ENCODE data around the gene SEMA3C.

GRCh38 chr7:80937336-80937735 lies 18.5 kb upstream of the SEMA3C start:
- TF ChIP-seq CTCF (IDR thresholded peaks at IDR 0.05; ENCODE audit: poor library complexity, severe bottlenecking): no peak
- no peak for TF ChIP-seq EZH2 (IDR thresholded peaks at IDR 0.05; ENCODE audit: borderline replicate concordance, insufficient read depth, low read length, poor library complexity, severe bottlenecking)
- no peak for TF ChIP-seq SMC3 (conservative IDR thresholded peaks at IDR 0.05; ENCODE audit: poor library complexity)
- TF ChIP-seq, protein P1, sequence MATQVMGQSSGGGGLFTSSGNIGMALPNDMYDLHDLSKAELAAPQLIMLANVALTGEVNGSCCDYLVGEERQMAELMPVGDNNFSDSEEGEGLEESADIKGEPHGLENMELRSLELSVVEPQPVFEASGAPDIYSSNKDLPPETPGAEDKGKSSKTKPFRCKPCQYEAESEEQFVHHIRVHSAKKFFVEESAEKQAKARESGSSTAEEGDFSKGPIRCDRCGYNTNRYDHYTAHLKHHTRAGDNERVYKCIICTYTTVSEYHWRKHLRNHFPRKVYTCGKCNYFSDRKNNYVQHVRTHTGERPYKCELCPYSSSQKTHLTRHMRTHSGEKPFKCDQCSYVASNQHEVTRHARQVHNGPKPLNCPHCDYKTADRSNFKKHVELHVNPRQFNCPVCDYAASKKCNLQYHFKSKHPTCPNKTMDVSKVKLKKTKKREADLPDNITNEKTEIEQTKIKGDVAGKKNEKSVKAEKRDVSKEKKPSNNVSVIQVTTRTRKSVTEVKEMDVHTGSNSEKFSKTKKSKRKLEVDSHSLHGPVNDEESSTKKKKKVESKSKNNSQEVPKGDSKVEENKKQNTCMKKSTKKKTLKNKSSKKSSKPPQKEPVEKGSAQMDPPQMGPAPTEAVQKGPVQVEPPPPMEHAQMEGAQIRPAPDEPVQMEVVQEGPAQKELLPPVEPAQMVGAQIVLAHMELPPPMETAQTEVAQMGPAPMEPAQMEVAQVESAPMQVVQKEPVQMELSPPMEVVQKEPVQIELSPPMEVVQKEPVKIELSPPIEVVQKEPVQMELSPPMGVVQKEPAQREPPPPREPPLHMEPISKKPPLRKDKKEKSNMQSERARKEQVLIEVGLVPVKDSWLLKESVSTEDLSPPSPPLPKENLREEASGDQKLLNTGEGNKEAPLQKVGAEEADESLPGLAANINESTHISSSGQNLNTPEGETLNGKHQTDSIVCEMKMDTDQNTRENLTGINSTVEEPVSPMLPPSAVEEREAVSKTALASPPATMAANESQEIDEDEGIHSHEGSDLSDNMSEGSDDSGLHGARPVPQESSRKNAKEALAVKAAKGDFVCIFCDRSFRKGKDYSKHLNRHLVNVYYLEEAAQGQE (IDR thresholded peaks at IDR 0.05; ENCODE audit: borderline replicate concordance): no peak
- no peak for TF ChIP-seq TAF1 (IDR thresholded peaks at IDR 0.05; ENCODE audit: low read depth)
- TF ChIP-seq EP300 (conservative IDR thresholded peaks at IDR 0.05; ENCODE audit: poor library complexity, severe bottlenecking): no peak

All from neural cell (in vitro differentiated cells).